ENCODE results near the gene PPP1R14C.

GRCh38 chr6:150201772-150202329, 59.0 kb downstream of the PPP1R14C start:
- no peak for TF ChIP-seq POLR2A (IDR thresholded peaks at IDR 0.05)
- TF ChIP-seq CTCF (IDR thresholded peaks at IDR 0.05): no peak

All from body of pancreas (tissue), 4 donors.